WERI-Rb-1 (cell line): ENCODE data around the gene LSS.
A peak's percentile ranks its signal among the peaks of the same experiment; 100 is the strongest.
"Not testable (repeated sequence)": the region's sequence is repeated elsewhere in the genome, so short reads cannot be mapped to it uniquely, and the experiment has no call there.

ENCODE experiments used
- DNase-seq: peaks from one replicate; pipeline ENCODE4 v3.0.0-alpha.2; 2020
- H3K27ac ChIP-seq: fragments of 250-450 bp; sonication (Bioruptor Pico); 2 replicates; pipeline ENCODE4 v1.5.1; 2020; ENCODE audit warnings: mild to moderate bottlenecking, moderate library complexity
- H3K27me3 ChIP-seq: fragments of 250-450 bp; sonication (Bioruptor Pico); 2 replicates; pipeline ENCODE4 v1.5.1; 2021; ENCODE audit warnings: mild to moderate bottlenecking, low read depth, moderate library complexity; ENCODE audit not compliant: insufficient read depth, severe bottlenecking
- H3K36me3 ChIP-seq: fragments of 250-450 bp; sonication (Bioruptor Pico); 2 replicates; pipeline ENCODE4 v1.5.1; 2020; ENCODE audit warnings: mild to moderate bottlenecking, moderate library complexity
- H3K4me3 ChIP-seq: 2 replicates; pipeline ENCODE4 v1.5.1; 2011; ENCODE audit warnings: low read depth, mild to moderate bottlenecking, control low read depth, low read length
- H3K9me3 ChIP-seq: fragments of 250-450 bp; sonication (Bioruptor Pico); 2 replicates; pipeline ENCODE4 v1.5.1; 2021; ENCODE audit warnings: mild to moderate bottlenecking, moderate library complexity; ENCODE audit not compliant: severe bottlenecking
- TF ChIP-seq, protein P1 (sequence below): IDR thresholded peaks from 2 replicates; pipeline ENCODE4 v1.5.1; 2011; ENCODE audit warnings: low read depth, mild to moderate bottlenecking, control low read depth, inconsistent platforms, low read length

Gene LSS

DNA sequence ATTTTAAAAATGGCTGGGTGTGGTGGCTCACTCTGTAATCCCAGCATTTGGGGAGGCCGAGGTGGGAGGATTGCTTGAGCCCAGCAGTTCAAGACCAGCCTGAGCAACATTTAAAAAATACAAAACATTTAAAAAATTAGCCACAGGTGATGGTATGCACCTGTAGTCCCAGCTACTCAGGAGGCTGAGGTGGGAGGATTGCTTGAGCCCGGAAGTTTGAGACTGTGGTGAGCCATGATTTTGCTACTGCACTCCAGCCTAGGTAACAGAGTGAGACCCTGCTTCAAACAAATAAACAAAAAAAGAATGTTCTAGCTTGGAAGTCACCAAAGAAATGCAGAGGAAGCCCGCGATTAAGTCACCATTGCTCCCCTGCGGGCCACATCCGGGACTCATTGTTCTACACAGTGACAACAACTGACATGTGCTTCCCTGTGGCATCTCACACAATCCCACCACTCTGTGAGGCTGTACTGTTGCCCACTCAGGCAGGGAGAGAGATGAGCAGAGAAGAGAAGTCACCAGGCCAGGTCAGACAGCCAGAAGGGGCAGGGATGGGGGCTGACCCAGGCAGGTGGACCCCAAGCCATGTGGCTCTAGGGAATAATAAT is 25.9 kb downstream of the LSS start:
- Histone ChIP-seq H3K27me3 (no peaks in the 10 kb centered on the region), H3K36me3 (peaks cover 62% of the 10 kb centered on the region), H3K4me3 (no peak overlapping the region), H3K9me3 (no peaks in the 10 kb centered on the region), H3K27ac (no peak overlapping the region)
- no peak for DNase-seq
- TF ChIP-seq, protein P1, sequence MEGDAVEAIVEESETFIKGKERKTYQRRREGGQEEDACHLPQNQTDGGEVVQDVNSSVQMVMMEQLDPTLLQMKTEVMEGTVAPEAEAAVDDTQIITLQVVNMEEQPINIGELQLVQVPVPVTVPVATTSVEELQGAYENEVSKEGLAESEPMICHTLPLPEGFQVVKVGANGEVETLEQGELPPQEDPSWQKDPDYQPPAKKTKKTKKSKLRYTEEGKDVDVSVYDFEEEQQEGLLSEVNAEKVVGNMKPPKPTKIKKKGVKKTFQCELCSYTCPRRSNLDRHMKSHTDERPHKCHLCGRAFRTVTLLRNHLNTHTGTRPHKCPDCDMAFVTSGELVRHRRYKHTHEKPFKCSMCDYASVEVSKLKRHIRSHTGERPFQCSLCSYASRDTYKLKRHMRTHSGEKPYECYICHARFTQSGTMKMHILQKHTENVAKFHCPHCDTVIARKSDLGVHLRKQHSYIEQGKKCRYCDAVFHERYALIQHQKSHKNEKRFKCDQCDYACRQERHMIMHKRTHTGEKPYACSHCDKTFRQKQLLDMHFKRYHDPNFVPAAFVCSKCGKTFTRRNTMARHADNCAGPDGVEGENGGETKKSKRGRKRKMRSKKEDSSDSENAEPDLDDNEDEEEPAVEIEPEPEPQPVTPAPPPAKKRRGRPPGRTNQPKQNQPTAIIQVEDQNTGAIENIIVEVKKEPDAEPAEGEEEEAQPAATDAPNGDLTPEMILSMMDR: no peak

DNA sequence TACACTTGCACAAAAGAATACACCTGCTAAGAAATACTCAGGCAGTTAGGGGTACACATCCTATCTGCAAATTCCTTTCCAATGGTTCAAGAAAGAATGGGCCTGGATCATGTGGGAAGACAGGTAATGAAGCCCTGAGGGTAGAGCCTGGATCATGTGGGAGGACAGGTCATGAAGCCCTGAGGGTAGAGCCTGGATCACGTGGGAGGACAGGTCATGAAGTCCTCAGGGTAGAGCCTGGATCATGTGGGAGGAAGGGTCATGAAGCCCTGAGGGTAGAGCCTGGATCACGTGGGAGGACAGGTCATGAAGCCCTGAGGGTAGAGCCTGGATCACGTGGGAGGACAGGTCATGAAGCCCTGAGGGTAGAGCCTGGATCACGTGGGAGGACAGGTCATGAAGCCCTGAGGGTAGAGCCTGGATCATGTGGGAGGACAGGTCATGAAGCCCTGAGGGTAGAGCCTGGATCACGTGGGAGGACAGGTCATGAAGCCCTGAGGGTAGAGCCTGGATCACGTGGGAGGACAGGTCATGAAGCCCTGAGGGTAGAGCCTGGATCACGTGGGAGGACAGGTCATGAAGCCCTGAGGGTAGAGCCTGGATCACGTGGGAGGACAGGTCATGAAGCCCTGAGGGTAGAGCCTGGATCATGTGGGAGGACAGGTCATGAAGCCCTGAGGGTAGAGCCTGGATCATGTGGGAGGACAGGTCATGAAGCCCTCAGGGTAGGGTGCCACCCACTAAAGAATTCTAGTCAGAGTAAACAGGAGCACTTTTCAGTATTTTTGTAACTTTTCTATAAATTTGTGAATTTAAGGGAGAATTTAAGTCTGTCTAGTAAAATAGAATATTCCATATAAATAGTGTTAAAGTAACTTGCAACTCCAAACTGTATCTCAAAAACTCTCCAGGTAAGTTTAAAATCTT is 27.4 kb downstream of the LSS start:
- peaks cover 60% of the 10 kb centered on the region for H3K36me3 ChIP-seq

DNA sequence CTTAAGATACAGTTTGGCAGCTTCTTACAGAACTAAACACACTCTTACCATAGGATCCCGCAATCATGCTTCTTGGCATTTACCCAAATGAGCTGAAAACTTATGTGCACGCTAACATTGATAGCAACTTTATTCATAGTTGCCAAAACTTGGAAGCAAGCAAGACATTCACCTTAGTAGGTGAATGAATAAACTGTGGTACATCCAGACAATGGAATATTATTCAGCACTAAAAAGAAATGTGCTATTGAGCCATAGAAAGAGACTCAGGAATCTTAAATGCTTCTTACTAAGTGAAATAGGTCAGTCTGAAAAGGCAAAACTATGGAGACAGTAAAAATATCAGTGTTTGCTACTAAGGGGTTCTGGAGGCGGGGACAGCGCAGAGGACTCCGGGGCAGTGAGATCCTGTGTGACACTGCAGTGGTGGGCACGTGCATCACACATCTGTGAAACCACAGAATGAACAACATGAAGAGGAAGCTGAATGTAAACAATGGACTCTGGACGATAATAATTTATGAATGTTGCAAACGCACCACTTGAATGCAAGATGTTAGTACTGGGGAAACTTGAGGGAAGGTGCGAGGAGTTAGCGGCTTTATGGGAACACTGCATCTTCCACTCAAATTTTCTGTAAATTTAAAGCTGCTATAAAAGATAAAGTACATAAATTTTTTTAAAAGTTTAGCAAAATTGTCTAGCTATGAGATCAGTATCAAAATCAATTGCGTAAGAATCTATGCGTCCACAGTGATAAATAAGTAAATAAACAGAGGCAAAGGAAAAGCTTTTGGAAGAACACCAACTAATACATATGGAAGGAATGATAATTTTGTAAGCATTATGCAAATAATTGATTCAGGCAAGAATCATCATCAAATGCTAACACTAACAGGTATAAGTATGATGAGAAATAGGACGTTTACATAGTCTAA is 28.9 kb downstream of the LSS start:
- no peaks in the 10 kb centered on the region for H3K27me3 ChIP-seq
- H3K9me3 ChIP-seq: no peaks in the 10 kb centered on the region
- TF ChIP-seq, protein P1: no peak
- no peak for DNase-seq
- no peak overlapping the region for H3K27ac ChIP-seq
- H3K36me3 ChIP-seq: peaks cover 60% of the 10 kb centered on the region
- no peak overlapping the region for H3K4me3 ChIP-seq

More for the DNA sequence above, 27.4 kb downstream of the LSS start:
- not testable (repeated sequence) for H3K4me3 ChIP-seq, H3K27me3 ChIP-seq, H3K9me3 ChIP-seq, H3K27ac ChIP-seq, DNase-seq

DNA sequence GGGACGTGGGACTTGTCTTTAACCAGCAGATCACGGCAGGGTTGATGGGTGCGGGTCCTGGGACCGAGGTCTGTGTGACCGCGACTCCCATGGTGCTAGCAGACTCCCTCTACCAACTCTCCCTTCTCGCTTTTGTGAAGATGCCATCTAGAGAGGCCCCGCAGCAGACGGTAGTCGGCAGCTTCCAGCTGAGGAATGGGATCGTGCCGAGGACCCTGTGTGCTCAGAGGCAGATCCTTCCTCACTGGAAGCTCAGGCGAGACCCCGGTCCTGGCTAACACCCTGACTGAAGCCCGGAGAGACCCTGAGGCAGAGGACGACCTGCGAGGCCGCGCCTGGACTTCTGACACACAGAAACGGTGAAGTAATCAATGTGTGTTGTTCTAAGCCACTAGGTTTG is 31.8 kb downstream of the LSS start:
- H3K27me3 ChIP-seq: no peaks in the 10 kb centered on the region

DNA sequence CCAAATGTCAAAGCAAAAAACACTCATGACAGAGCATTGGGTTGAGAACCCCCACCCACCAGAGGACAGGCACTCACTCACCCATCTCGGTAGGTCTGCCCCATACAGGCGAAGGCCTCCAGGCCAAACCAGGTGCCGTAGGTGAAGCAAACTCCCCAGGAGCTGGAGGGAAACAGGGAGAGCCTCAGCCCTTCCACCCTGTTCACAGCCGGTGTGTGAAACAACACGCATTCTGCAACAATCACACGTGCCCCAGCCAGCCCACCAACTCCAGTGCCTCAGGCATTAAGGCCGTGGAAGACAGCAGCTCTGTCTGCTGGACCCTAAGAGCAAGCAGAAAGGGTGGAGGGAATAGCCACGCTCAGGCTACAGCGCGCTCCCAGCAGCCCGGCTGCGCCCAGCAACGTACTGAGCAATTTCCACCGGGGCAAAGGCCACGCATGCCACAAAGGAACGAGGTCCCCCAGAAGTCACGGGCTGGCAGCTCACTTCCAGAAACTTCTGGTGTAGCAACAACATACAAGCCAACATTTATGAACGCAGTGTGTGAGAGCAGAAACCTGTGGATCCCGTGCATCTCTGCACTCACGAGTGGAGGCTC is 32.9 kb downstream of the LSS start:
- Histone ChIP-seq H3K9me3 (no peaks in the 10 kb centered on the region), H3K36me3 (peaks cover 66% of the 10 kb centered on the region), H3K4me3 (no peak overlapping the region), H3K27me3 (no peaks in the 10 kb centered on the region), H3K27ac (no peak overlapping the region)
- TF ChIP-seq, protein P1: no peak
- DNase-seq: no peak

More for the DNA sequence above, 31.8 kb downstream of the LSS start:
- DNase-seq: peak; percentile 4
- Histone ChIP-seq H3K36me3 (peaks cover 57% of the 10 kb centered on the region), H3K27ac (no peak overlapping the region), H3K9me3 (no peaks in the 10 kb centered on the region), H3K4me3 (no peak overlapping the region)
- TF ChIP-seq, protein P1: no peak
